HepG2 (cell line): ENCODE measurements around the gene ULK4.

Source experiments
- ADNP ChIP-seq: sonication (generic); formaldehyde crosslinking; IDR thresholded peaks from 2 replicates; pipeline ENCODE4 v1.4.0; 2020; ENCODE audit warnings: missing genetic modification reagents
- ZBTB34 ChIP-seq: sonication (generic); formaldehyde crosslinking; IDR thresholded peaks from 2 replicates; pipeline ENCODE4 v1.8.0; 2022; ENCODE audit warnings: mild to moderate bottlenecking, missing genetic modification reagents

GRCh38 chr3:41690766-41691563 is 270.9 kb downstream of the ULK4 start:
- TF ChIP-seq ZBTB34 (CRISPR knock-in tag) = no peak
- no peak for TF ChIP-seq ADNP
